Measurements from ENCODE around the gene JAG1.
"Not testable (repeated sequence)": the region's sequence is repeated elsewhere in the genome, so short reads cannot be mapped to it uniquely, and the experiment has no call there.

The JAG1 gene

DNA sequence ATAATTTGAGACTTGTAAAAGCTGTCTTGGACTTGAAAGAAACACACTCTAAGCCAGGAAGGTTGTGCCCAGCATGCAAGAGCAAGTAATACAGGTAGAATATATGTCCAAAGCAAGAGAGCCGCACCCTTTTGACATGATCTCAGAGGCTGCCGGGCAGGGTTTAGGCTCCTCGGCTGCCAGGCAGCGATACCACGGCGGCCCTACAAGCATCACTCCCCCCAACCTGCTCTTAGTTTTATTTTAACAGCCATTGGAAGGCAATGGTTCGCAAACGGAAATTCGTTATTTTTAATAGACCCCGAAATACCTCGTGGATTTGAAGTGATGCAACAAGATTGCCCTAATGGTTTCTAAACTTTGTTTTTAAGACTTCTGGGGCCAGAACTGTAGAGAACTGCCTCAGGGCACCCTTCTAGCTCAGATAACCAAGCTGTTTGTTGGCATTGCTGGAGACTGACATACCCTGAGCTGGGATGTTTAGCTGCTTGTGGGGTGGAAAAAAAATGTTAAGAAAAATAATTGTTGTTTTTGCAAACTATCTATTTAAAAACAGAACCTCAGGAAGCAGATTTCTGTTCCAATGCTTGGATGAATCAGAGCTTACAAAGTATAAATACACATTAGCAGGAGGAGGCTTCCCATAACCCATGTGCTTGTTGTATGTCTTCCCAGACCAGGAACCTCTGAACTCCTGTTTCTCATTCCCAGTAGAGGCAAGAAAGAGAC is 39.0 kb downstream of the JAG1 start:
- no peak for DNase-seq

DNA sequence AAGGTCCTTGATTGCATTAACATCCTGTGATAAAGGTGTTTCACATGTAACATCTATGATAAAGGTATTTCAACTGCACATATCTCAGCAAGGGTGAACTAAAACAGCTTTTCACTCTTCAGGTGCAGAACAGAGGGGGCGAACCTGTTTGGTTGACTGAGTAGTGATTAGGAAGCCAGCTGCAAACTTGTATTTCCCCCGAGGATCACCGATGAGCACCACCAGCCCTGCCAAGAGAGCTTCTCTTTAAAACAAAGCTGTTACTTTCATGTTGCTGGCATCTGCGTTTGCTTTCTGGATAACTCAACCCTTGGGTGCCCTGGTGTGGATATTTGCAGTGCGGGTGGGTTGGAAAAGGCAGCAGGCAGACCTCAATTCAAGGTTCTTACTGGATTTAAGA is 39.6 kb downstream of the JAG1 start:
- DNase-seq: no peak

DNA sequence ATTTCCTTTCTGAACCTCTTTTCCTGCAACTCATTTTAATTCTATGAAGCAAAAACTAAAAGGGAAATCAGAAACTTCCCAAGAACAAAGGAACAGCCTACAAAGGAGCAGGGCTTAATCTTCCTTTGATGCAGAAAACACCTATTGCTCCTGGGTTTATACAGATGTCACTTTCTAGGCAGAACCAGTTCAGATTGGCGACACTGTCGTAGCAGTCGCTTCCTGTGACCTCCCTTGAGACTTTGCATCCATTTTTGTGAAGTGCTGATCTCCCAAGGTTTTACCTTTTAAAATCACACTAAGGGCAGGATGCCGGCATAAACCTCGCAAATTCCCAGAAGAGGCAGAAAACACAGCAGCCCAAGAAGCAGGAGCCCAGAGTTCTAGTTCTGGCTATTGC is 40.1 kb downstream of the JAG1 start:
- DNase-seq: no peak

DNA sequence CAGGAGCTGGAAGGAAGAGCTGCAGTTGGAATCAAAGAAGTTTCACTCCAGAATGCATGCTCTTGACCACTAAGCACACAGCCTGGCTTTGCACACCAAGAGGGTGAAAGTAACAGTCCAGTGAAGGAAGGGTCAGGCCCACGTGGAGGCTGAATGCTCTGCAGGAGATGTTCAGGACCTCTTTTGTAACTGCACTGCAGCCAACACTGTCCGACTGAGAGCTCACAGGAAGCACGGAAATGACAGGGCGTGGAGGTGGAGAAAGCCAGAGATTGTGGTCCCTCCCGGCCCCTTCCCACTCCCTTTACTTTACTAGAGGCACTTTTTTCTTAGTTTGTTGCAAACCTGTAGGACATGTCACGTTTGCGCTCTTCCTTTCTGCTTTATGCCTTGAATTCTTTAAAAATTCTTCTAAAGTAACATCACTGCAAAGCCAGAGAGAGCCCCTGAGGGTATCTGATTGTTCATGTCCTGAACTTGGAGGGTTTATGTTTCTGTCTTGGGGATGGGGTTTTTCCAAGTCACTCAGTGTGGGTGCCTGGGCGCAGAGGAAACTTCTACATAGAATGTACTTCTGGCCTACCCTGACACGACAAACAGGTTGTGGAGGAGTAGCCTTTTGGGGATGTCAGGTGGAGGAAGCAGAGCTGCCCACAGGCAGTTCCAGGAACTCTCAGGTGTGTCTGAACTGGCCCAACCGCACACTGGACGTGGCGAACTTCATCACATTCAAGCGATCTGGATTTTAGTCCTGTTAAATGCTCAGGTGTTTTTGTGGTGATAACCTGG is 40.9 kb downstream of the JAG1 start:
- DNase-seq: no peak

DNA sequence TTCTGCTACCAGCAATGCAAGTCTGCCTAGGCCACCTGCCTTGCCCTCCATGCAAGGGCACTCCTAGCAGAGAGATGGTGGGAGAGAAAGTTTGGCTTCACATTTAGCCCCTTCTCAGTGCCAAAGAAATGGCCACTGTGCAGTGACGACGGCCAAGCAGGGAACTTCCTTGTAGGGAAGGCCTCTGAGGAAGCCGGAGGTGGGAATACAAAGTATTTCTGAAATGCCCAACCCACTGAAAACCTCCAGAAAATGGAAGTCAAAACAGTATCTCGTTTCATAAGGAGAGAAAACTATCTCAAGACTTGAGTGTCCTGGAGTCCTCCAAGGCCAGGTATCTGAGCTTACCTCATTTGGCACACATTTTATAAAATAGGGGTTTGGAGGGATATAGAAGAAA is 42.7 kb downstream of the JAG1 start:
- DNase-seq: no peak

DNA sequence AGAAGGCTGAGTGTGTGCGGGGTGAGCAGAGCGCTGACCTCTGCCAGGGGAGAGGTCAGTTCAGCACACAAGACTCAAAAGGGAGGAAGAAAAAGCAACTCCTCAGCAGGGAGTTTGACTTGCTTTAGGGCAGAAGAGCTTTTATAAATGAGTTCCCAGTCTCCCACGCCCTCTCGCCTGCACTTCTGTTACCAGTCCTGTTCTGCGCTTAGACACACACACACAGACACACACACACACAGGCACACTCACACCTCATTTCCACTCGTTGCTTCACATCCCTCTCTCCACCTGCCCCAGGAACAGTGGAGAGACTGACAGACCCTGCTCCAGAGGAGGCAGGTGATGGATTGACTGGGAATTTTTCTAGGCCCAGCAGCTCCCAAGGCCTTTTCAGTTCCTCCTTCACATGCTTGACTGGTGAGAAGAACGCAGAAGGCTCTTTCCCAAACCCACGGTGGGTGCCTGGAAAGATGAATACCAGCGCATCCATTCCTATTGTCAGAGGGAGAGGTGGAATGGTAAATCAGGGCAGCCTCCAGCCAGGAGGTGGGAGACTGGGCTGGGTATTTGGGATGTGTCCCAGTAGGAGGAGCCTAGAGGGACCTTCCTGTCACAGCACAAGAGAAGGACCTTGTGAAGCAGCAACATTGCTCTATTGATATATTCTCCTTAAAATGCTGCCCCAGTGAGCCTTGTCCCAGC is 43.7 kb downstream of the JAG1 start:
- DNase-seq: no peak

DNA sequence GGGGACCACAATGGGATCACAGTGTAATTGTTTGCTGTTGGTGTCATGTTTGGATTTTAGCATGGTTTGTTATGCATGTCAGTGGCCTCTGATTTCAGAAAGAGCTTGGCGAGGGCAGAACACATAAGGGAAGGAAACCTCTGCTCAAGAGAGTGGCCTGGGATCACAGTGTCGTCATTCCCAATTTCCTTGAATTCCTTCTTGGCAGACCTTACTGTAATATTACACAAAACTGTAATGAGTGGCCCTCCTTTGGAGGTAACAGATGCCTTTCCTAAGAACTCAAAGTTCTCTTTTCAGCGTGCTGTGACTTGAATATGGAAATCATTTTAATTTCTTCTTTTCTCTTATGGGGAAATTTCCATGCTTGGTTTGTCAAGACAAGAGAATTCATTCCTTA is 46.9 kb downstream of the JAG1 start:
- DNase-seq: no peak

DNA sequence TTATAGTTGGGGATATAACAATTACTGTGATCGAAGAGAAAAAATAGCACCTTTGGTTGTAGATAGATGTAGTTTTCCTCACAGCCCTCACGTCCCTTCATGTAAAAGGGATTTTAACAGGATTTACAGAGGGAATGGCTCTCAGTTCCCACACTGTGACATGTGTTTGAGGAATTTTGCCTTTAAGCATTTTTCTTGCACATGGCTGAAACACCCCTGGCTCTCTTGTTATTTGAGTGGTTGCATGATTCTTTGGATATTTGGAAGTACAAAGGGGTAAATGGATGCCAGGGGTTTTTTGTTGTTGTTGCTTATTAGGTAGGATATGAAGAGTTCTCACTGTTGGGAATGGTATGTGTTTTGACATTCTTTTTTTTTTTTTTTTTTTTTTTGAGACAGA is 48.2 kb downstream of the JAG1 start:
- no peak for DNase-seq

DNA sequence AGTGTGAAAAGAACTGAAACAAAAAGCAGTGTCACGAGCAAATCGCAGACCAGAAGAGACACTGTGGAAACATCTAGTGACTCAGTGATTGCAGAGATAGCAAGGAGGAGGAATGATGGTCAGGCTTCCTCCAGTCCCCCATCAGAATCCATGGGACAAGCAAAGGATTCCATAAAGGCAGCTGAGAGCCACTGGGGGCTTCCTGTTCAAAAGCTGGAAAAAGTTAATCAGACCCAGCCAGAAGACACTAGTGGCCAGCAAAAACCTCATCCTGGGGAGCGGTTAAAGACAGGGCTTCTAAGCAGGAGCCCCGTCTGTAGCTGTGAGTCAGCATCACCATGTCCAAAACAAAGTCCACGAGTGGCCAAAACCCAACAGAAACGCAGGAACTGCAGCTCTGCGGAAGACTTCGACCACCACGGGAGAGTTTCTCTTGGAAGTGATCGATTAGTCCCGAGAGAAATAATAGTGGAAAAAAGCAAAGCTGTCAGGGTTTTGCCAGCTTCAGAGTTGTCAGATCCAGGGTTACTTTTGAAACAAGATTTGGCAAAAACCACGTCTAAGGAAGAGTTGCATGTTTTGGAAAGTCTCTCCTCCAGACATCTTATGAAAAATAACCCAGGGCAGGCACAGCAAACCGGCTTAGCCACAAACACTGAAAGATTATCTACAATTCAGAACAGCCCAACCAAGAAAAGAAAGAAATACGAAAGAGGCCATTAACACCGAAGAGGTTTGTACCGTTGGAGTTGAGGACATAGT is 51.0 kb downstream of the JAG1 start:
- no peak for DNase-seq

DNA sequence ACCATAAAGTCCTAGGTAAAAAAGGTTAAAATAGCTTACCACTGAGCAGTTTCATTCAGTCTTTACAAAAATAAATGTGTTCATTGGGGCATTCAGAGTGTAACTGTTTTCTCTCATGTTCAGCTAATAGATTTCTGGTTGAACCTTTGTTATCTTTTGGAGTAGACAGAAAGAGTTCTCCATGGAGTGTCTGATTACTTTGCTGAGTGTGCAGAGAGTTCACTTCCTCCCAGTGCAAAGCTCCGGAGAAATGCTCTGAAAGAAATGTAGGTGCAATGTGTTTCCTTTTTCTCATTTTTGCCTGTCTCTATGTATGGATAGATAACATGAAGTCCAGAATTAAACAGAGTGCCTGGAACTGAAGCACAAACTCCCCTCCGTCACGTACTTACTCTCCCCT is 52.6 kb downstream of the JAG1 start:
- no peak for DNase-seq

DNA sequence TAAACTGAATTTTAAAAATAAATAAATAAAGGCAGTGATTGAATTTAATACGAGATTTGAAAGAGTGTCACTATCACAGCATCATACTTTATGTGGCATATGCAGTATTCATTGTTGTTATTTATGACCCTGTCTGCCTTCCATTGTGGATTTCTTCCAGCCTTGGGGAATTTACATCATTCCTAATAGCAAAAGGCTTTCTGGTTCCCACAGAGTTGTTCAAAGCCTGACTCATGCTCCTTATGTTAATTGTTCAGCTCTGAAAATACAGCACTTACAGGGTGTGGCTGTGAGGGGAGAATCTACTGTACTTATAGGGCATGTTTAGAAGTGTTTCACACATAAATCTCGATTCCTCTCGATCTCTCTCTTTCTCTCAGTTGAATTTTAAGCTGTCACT is 54.4 kb downstream of the JAG1 start:
- DNase-seq: no peak

DNA sequence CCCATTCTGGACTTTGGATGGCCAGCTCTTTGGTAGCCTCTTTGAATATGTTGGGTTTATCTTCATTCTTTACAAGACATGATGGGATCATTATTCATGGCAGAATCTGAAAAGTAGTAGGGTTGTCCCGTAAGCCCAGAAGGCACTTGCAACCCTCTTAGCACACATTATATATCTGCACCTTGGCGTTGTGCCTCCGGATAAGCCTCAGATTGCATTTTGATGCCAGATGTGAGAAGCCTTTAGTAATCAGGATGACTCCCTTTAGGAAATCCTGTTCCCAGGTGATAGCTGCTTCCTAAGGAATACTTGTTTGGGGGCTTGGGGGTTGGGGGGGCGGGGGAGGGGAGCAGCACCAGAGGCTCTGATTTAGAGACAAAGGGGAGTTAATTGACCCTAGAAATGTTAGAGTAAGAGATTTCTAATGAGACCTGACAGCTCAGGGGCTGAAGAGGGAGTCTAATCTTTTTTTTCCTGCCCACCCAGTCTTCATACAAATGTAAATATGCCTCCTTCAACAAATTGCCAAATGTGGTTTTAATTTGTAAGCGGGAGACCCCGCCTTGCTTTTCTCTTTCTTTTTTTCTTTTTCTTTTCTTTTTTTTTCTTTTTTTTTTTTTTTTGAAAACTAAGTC is 55.1 kb downstream of the JAG1 start:
- no peak for DNase-seq

DNA sequence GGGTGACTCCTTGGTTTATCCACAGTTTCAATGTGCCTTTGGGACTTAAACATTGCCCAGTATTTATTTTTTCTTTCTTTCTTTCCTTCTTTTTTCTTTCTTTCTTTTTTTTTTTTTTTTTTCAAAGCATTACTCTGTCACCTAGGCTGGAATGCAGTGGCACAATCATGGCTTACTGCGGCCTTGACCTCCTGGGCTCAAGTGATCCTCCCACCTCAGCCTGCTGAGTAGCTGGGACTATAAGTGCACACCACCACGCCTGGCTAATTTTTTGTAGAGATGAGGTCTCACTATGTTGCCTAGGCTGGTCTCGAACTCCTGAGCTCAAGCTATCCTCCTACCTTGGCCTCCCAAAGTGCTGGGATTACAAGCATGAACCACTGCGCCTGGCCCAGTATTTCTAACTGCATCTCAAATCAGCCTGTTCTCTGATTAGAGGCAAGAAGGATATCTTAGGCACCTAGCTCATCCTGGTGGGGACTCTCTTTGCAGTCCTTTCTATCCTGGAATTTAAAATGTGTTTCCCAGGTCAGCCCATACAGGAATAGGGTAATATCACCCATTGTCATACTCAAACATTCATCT is 56.2 kb downstream of the JAG1 start:
- not testable (repeated sequence) for DNase-seq

DNA sequence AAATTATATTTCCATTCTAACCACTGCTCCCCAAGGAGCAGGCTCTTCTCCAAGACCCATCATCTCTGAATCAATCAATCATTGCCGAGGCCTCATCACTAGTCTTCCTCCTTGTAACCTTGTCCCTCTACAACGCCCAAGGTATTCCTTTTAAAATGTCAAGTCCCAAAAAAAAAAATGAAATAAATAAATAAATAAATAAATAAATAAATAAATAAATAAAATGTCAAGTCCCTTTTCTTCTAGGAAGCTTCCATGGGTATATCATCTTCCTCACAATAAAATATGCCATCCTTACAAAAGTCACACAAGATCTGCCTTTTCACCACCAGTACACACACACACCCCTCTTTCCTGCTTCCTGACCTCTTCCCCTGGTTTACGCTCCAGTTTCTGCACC is 57.6 kb downstream of the JAG1 start:
- DNase-seq: no peak

DNA sequence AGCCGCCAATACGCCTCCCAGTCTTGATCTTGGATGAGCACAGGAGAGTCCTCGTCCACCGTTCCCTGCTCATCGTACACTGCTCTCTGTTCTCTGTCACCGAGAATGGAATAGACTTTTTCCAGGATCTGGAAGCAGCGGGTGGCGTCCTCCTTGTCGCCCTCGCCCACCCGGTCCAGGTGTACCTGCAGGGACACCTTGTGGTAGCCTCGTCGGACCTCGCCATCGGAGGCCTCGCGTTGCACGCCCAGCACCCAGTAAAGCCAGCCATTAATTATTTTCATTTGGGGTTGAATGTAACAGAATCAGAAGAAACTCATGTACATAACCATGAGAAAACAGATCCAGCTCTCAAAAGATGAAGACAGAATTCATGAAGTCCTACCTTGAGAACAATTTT is 59.9 kb downstream of the JAG1 start:
- DNase-seq: no peak

DNA sequence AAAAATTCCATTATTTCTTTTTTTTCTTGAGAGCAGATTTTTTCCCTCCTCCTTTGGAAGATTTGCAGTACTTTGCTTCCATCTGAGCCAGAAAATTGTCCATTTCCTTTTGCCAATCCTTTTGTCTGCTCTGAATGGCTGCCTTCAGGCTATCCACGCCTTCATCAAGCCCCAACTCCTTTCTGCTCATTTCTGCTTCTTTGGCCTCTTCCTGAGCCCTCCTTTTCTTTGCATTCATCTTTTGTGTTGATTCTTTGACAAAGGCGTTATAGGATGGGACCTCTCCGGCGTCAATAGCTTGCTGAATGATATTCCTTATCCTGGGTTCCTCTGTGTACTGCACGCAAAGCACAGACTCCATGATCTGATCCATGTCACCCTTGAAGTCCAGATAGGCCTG is 60.4 kb downstream of the JAG1 start:
- not testable (repeated sequence) for DNase-seq

DNA sequence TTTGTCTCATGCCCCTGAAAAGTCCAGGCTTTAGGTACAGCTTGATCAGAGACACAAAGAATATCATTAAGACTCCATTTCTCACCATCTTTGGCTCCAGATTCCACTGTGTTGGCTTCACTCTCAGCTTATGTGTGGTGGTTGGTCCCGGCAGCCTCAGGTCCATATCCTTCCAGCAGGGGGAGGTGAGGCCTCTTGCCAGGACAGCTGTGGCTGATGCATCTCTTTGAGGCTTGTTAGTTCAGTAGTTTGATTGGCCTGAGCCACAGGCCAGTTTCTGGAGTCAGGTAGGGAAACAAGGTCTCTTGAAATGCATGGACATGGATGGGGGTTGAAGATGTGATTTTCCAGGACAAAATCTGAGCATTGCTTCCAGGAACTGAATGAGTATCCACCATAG is 62.4 kb downstream of the JAG1 start:
- no peak for DNase-seq

DNA sequence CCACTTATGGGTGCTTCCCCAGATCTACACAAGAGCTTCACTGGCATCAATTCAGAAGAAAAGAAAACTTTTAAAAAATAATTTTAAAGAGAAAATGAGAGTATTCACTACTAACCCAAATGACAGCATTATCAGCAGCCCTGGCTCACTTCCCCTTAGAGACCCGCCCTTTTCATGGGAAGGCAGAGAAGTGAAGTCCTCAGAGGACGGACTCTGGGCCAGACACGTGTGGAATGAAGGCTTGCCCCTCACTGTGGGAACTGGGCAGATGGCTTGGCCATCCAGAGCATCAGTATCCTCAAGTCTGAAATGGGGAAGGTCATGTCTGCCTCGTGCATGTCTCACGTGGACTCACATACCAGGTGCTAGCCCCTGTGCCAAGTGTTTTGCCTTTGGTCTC is 63.5 kb downstream of the JAG1 start:
- DNase-seq: no peak

DNA sequence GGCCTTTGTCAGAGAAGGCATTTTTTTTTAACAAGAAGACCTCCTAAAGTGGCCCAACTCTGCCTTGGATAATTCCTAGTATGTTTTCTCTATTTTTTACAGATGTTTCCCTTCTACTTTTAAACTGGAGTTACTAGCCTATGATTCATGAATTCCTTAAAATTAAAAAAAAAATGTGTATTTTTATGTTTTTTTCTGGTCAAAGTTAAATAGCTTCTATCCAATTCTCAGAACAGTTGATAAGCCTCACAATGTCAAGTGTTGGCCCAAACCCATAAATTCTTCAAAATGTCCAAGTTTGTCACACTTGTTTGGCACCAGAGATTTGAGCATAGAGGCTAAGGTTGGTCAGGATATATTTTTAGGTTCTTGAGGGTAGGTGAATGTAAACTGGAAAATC is 64.0 kb downstream of the JAG1 start:
- DNase-seq: no peak

DNA sequence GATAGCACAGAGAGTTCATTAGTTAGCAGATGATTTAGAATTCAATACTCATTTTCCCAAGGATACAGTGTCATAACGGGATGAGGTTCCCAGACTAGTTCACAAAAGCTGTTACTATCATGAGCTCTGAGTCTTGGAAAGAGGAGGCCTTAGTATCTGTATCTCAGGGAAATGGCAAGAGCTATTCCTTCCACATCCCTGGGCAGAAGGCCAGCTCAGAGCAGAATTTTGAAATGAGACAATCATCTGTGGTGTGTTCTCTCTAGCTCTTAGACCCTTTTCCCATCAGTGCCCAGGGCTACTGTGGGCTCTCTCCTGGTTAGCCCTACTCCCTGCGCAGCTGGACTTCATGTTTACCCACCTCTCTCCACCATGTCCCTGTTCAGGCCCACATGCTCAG is 64.5 kb downstream of the JAG1 start:
- no peak for DNase-seq

DNA sequence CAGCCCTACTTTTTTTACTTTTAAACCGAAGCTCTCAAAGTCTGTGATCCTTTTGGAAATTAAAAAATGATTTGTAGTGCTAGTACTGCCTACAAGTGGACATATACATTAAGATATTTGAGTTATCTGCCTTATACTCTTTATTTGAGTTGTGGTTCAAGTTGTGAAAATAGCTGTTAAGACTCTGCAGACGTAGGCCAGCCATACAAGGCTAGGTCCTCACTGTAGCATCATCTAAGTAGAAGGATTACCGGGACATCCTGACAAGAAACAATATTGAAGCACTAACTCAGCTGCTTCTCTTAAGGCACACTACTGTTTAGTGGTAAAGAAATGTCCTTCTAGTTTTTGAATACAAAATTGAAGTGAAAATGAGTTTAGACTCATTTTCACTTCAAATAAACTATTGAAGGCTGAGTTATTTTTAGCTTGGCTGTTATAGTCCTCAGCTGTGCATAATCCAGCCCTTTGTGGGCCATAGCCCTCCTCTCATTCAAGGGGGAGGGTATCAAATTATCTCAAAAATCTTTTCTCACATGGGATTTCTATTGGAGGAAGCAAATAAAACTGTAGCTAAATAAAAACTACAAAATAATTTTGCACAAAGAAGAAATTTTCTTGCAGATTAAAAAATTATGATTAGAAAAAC is 68.1 kb downstream of the JAG1 start:
- no peak for DNase-seq
